GM18858 (cell line): ENCODE measurements around the gene BCAS1.

Experiments used
- ATAC-seq: cut with Tn5 transposase; IDR thresholded peaks from one replicate; pipeline ENCODE4 v1.9.1; 2021; ENCODE audit not compliant: unreplicated experiment

Gene BCAS1

GRCh38 chr20:53895385-53895755 lies 175.0 kb downstream of the BCAS1 start:
- no peak for ATAC-seq

- ATAC-seq = no peak
Observed at GRCh38 chr20:53894707-53895384, 175.5 kb downstream of the BCAS1 start.
